GM18861 (cell line): ENCODE results near the gene PTPN3.

Experiments
- ATAC-seq: cut with Tn5 transposase; IDR thresholded peaks from one replicate; pipeline ENCODE4 v1.9.1; 2021; ENCODE audit not compliant: unreplicated experiment

The PTPN3 gene

GRCh38 chr9:109476642-109477257 lies 21.4 kb downstream of the PTPN3 start:
- no peak for ATAC-seq

GRCh38 chr9:109475526-109475925 lies 22.6 kb downstream of the PTPN3 start:
- ATAC-seq: no peak

GRCh38 chr9:109474944-109475343 lies 23.2 kb downstream of the PTPN3 start:
- ATAC-seq: no peak

- ATAC-seq: no peak
Observed at GRCh38 chr9:109474170-109474569, 23.9 kb downstream of the PTPN3 start.

- no peak for ATAC-seq
Observed at GRCh38 chr9:109473329-109473728, 24.8 kb downstream of the PTPN3 start.

GRCh38 chr9:109471475-109472393 lies 26.4 kb downstream of the PTPN3 start:
- no peak for ATAC-seq

- ATAC-seq: peak; percentile 96
Observed at GRCh38 chr9:109469646-109470358, 28.3 kb downstream of the PTPN3 start.

GRCh38 chr9:109468927-109469326 lies 29.2 kb downstream of the PTPN3 start:
- no peak for ATAC-seq

GRCh38 chr9:109467936-109468335 lies 30.2 kb downstream of the PTPN3 start:
- no peak for ATAC-seq

- no peak for ATAC-seq
Observed at GRCh38 chr9:109466623-109467590, 31.2 kb downstream of the PTPN3 start.

- no peak for ATAC-seq
Observed at GRCh38 chr9:109463924-109464625, 34.0 kb downstream of the PTPN3 start.

- no peak for ATAC-seq
Observed at GRCh38 chr9:109460576-109460975, 37.5 kb downstream of the PTPN3 start.

GRCh38 chr9:109459423-109459822 lies 38.7 kb downstream of the PTPN3 start:
- ATAC-seq: no peak

- ATAC-seq: no peak
Observed at GRCh38 chr9:109458453-109459211, 39.5 kb downstream of the PTPN3 start.

- no peak for ATAC-seq
Observed at GRCh38 chr9:109456811-109457210, 41.3 kb downstream of the PTPN3 start.

- ATAC-seq: no peak
Observed at GRCh38 chr9:109455861-109456260, 42.2 kb downstream of the PTPN3 start.

- no peak for ATAC-seq
Observed at GRCh38 chr9:109455391-109455790, 42.7 kb downstream of the PTPN3 start.

- no peak for ATAC-seq
Observed at GRCh38 chr9:109454601-109455155, 43.4 kb downstream of the PTPN3 start.

GRCh38 chr9:109454041-109454440 lies 44.1 kb downstream of the PTPN3 start:
- no peak for ATAC-seq
